ENCODE measurements around the gene PCBP4. TPM values are rescaled to one million over a fixed set of nuclear protein-coding genes. Genes with fewer than 3 reads are reported as not detected.

Gene PCBP4
- total RNA-seq, 1 donor from 2014 or later: 37.1 TPM

- TF ChIP-seq CTCF (IDR thresholded peaks at IDR 0.05): no peak
These were observed 1.0 kb upstream of the PCBP4 start for GRCh38 chr3:51968170-51968775.

GRCh38 chr3:51966922-51967383 is 301 bp downstream of the PCBP4 start:
- intact Hi-C loops (cut with DNase I): no loop called here
- peak overlapping the region; percentile 71 for H3K4me3 ChIP-seq
- peak; percentile 1 for ATAC-seq
- H3K27me3 ChIP-seq: no peaks in the 10 kb centered on the region
- H3K27ac ChIP-seq: peak overlapping the region; percentile 75
- no peak for TF ChIP-seq CTCF (IDR thresholded peaks at IDR 0.05)
- H3K9me3 ChIP-seq: no peaks in the 10 kb centered on the region
- DNase-seq: no peak
- H3K4me1 ChIP-seq: peaks cover 13% of the 10 kb centered on the region
- H3K36me3 ChIP-seq: no peaks in the 10 kb centered on the region

More at GRCh38 chr3:51968170-51968775, 1.0 kb upstream of the PCBP4 start:
- intact Hi-C loops (cut with DNase I): no loop called here
- ATAC-seq: peak; percentile 1
- Histone ChIP-seq H3K9me3 (no peaks in the 10 kb centered on the region), H3K36me3 (no peaks in the 10 kb centered on the region), H3K4me1 (peaks cover 16% of the 10 kb centered on the region), H3K27me3 (no peaks in the 10 kb centered on the region), H3K27ac (peak overlapping the region; percentile 80), H3K4me3 (peak overlapping the region; percentile 71)
- no peak for DNase-seq

- no peak for ATAC-seq
- Histone ChIP-seq H3K4me1 (peaks cover 13% of the 10 kb centered on the region), H3K4me3 (peak overlapping the region; percentile 71), H3K27ac (no peak overlapping the region), H3K36me3 (no peaks in the 10 kb centered on the region), H3K27me3 (no peaks in the 10 kb centered on the region), H3K9me3 (no peaks in the 10 kb centered on the region)
- no peak for TF ChIP-seq CTCF (IDR thresholded peaks at IDR 0.05)
- no peak for DNase-seq
- intact Hi-C loops (cut with DNase I): no loop called here
These were observed 768 bp downstream of the PCBP4 start for GRCh38 chr3:51966486-51966885.

DNA sequence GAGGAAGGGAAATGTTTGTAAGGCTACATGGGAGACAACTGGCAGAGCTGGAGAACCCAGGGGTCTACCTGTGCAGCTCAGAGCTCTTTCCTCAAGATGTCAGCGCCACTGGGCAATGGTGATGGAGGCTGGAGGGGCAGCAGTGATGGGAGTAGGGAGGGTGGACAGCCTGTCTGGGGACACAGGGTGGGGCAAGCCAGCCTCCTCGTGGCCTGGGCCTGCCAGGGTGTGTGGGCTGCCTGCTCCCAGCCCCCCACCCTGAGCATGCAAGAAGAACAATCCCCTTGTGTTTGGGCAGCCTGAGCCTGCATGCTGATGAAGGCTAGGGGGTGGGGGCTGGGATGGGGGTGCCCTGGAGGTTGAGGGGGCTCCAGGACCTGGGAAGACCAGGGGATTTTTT is 1.2 kb downstream of the PCBP4 start:
- Histone ChIP-seq H3K9me3 (no peaks in the 10 kb centered on the region), H3K36me3 (no peaks in the 10 kb centered on the region), H3K4me3 (no peak overlapping the region), H3K27ac (no peak overlapping the region), H3K27me3 (no peaks in the 10 kb centered on the region), H3K4me1 (peaks cover 13% of the 10 kb centered on the region)
- DNase-seq (no peak), ATAC-seq (no peak)
- intact Hi-C loops (cut with DNase I): no loop called here
- TF ChIP-seq CTCF (IDR thresholded peaks at IDR 0.05): no peak

GRCh38 chr3:51964521-51964920 is 2.7 kb downstream of the PCBP4 start:
- no peaks in the 10 kb centered on the region for H3K36me3 ChIP-seq
- intact Hi-C loops (cut with DNase I): no loop called here
- H3K4me3 ChIP-seq: no peak overlapping the region
- TF ChIP-seq CTCF (IDR thresholded peaks at IDR 0.05): no peak
- peaks cover 13% of the 10 kb centered on the region for H3K4me1 ChIP-seq
- H3K27me3 ChIP-seq: no peaks in the 10 kb centered on the region
- DNase-seq (no peak), ATAC-seq (no peak)
- H3K9me3 ChIP-seq: no peaks in the 10 kb centered on the region
- no peak overlapping the region for H3K27ac ChIP-seq
